HG02610 (cell line): Measurements from ENCODE around the gene TBC1D5.

Experiments
- ATAC-seq: cut with Tn5 transposase; IDR thresholded peaks from one replicate; pipeline ENCODE4 v1.9.1; 2021; ENCODE audit warnings: mild to moderate bottlenecking, moderate library complexity; ENCODE audit not compliant: unreplicated experiment

The TBC1D5 gene

GRCh38 chr3:17320266-17320665 is 422.2 kb downstream of the TBC1D5 start:
- no peak for ATAC-seq

DNA sequence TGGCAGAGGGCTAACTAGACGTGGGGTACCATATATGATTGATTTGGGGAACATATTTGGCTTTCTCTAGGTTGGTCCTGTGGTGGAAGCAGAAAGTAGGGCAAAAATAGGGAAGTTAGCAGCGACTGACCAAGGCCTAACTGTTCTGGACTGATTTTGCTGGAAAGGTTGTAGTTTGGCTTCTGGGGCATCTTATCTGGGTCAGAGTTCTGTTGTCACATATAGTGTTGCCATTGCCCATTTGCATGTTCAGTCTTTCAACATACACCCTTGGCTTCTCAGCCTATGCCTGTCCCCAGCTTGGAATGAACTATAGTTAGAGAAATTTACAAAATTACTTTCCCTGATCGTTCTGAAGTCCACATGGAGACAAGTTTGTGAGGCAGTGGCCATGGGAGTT is 426.5 kb downstream of the TBC1D5 start:
- ATAC-seq: no peak

DNA sequence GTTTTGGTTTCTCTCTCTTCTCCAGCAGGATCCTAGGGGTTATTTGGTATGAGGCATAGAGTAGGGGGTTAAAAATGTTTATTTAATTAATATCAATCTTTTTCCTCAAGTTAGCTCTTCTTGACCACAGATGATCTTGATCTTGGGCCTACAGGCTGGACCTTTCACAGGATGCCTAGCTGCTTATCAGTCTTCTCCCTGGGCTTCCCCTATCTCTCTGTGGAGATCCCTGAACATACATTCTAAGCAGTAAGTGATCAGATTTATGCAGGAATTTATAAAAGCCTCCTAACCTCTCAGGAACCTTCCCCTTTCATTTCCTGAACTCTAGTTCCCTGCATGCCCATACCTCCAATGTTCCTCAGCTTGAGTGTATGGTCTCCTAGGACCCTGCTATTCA is 428.3 kb downstream of the TBC1D5 start:
- no peak for ATAC-seq

- ATAC-seq: no peak
Measured at GRCh38 chr3:17313746-17314145, 428.7 kb downstream of the TBC1D5 start.

DNA sequence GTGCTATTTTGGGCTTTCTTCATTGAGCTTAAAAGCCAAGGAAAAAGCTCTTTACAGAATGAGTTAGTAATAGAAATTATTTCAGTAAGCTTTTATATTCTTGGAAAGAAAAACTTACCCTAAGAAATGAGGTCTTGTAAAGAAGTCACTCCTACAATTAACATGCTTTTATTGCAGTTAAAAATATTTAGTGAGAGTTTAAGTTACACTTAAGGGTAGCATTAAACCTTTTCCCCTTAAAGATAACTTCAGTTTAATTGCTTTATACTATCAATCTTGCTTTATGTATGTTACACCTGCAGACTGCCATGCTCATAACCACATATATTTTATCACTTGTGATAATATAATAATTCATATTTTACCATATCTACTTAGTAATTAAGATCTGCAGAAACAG is 431.4 kb downstream of the TBC1D5 start:
- ATAC-seq: no peak

- no peak for ATAC-seq
Measured at GRCh38 chr3:17307887-17308286, 434.5 kb downstream of the TBC1D5 start.

DNA sequence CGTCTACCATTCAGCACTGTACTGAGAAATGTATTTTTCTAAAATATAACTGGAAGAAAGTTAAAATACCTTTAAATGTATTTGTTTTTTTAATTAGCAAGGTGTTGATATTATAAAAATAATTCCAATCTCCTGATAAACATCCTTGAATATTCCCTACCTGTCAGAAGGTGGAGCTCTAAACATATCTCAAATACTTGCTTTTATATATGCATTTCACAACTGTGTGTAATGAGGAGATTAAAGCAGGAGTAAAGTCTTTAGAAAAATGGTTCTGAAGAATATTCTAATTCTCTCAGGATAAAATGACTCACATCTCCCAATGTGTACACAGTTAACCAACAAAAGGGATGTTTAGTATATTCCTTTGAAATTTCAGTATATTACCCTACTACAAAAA is 434.9 kb downstream of the TBC1D5 start:
- ATAC-seq: no peak

GRCh38 chr3:17304969-17305368 is 437.5 kb downstream of the TBC1D5 start:
- no peak for ATAC-seq

DNA sequence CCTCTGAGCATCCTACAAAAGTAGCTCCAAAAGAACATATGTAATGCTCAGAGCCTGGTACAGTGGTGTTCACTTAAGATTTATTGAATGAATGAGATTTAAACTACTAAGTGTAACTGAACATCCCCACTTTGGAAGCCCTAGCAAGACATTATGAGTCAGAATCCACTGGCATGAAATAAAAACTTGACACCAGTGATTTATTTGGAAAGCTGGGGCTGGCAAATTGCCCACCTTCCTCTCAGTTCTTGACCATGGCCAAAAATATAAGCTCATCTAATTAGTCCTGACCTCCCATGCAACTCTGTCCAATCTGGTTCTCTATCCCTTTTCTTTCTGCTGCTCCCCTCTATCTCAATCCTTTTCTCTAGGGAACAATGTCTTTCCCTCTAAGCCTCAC is 439.7 kb downstream of the TBC1D5 start:
- no peak for ATAC-seq

GRCh38 chr3:17302170-17302569 is 440.3 kb downstream of the TBC1D5 start:
- ATAC-seq: no peak

GRCh38 chr3:17301271-17301670 is 441.2 kb downstream of the TBC1D5 start:
- no peak for ATAC-seq

DNA sequence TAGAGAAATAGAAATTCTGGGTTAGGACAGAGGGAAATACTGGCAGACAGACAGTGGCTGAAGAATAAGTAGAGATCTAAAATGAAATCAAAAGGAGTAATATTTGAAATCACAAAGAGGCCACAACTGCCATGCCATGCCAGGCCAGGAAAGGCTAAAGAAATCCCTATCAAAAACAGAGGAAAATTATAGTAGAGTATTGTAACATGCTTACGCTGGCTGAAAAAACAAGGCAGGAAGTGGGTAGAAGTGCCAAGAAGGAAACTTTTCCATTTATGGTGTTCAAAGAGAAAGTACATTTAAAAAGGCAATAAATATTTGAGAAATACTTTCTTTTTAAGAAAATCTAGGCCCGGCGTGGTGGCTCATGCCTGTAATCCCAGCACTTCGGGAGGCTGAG is 442.0 kb downstream of the TBC1D5 start:
- ATAC-seq: no peak

DNA sequence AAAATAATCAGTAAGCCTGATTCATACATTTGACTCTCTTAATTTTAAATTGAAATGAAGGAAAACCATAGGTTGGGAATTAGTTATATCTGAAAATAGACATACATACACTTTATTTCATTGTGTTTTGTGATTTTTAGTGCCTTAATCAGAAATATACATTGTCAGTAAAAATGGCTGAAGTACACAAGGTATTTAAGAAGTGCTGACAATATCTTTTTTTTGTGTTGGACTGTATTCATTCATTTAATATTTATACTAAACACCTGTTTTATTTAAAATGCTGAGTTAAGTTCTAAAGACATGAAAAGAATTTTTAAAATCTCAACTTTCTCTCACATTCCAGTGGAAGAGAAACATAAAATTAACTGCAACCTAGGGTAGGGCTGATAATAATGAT is 444.4 kb downstream of the TBC1D5 start:
- no peak for ATAC-seq

DNA sequence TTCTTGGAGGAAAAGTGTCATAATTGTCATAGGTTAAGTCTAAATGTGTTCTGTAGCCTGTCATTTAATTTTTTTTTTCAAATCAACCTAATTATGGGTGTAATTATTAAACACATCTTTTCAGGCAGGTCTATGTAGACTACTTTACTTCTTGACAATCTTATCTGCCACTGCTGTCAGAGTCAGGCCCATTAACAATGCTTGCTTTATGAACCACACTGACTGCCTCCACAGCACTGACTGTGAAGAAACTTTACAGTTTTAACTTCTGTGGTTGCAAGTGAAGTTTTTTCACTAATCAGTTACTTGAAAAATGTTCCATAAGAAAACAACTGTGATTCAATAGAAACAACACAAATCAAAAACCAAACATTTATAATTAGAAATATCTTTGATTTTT is 449.9 kb downstream of the TBC1D5 start:
- no peak for ATAC-seq

GRCh38 chr3:17290894-17291293 is 451.5 kb downstream of the TBC1D5 start:
- ATAC-seq: no peak

GRCh38 chr3:17288839-17289399 is 453.5 kb downstream of the TBC1D5 start:
- ATAC-seq: no peak

DNA sequence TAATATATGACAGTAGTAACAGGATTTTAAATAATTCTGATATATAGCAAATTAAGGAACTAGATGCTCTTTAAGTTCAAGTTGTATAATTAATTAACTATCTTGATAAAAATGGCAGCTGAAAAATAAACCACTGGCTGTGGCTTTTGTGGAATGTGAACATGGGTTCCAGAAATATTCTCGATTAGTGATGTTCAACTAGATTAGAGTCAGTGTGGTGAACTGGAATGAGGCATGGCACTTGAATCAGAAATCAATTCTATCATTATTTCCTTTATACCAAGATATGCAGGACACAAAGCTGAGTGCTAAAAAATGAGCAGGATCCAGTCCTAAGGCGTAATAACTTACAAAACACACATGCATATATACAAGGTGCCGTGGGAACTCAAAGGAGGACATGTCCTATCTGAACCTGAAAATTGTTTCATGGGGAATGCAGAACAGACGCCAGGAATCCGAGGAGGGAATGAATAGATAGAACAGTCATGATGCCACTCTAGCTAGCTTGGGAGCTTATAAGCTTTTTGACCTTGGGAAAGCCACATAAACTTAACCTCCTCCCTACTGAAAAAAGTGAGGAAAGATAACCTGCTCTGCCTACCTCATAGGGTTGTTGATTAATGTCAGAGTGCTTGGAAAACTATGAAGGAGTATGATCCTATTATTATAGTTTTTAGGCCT is 455.3 kb downstream of the TBC1D5 start:
- ATAC-seq: no peak

GRCh38 chr3:17278006-17278405 is 464.4 kb downstream of the TBC1D5 start:
- no peak for ATAC-seq

- no peak for ATAC-seq
Measured at GRCh38 chr3:17266846-17267245, 475.6 kb downstream of the TBC1D5 start.

DNA sequence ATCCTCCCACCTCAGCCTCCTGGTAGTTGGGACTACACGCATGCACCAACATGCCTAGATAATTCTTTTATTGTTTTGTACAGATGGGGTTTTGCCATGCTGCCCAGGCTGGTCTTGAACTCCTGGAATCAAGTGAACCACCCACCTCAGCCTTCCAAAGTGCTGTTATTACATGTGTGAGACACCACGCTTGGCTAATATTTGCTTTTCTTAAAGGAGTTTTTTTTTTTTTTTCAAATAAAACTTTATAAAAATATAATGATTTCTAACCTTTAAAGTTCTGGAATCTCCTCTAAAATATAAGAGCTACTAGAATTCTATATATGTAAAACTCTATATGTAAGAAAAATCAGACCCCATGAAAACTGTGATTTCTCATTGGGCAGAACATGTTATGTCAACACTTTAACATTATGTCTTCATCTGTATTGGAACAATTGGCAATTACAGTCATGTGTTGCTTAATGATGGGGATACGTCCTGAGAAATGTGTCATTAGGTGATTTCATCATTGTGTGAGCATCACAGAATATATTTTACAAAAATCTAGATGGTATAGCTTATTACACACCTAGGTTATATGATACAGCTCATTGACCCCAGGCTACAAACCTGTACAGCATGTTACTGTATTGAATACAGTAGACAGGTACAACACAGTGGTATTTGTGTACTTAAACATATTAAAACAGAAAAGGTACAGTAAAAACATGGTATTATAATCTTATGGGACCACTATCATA is 480.6 kb downstream of the TBC1D5 start:
- no peak for ATAC-seq

- no peak for ATAC-seq
Measured at GRCh38 chr3:17260257-17260656, 482.2 kb downstream of the TBC1D5 start.

- ATAC-seq: no peak
Measured at GRCh38 chr3:17259685-17260084, 482.7 kb downstream of the TBC1D5 start.
